ENCODE data around the gene CACNB1.

The CACNB1 gene

GRCh38 chr17:39213852-39214251 lies 16.4 kb upstream of the CACNB1 start (continued):
- TF ChIP-seq ZNF214 (tag by site-specific recombination; IDR thresholded peaks at IDR 0.05; ENCODE audit: borderline replicate concordance) (no peak), SETDB1 (IDR thresholded peaks at IDR 0.05; ENCODE audit: insufficient read length, low read length) (no peak), ZNF571 (tag by site-specific recombination; IDR thresholded peaks at IDR 0.05) (no peak), OVOL3 (tag by site-specific recombination; IDR thresholded peaks at IDR 0.05) (no peak), MZF1 (tag by site-specific recombination; IDR thresholded peaks at IDR 0.05; ENCODE audit: borderline replicate concordance) (no peak), ZNF701 (tag by site-specific recombination; IDR thresholded peaks at IDR 0.05) (no peak), ZNF121 (tag by site-specific recombination; IDR thresholded peaks at IDR 0.05) (0 out of 2 replicates have a peak, but pooled peaks have one; percentile 28), GLIS1 (tag by site-specific recombination; IDR thresholded peaks at IDR 0.05) (no peak), KLF9 (tag by site-specific recombination; IDR thresholded peaks at IDR 0.05; ENCODE audit: low read depth) (no peak), ZNF394 (tag by site-specific recombination; IDR thresholded peaks at IDR 0.05; ENCODE audit: borderline replicate concordance) (no peak), ZNF112 (tag by site-specific recombination; IDR thresholded peaks at IDR 0.05) (no peak), SP7 (tag by site-specific recombination; IDR thresholded peaks at IDR 0.05) (no peak)

GRCh38 chr17:39212841-39213480 lies 15.5 kb upstream of the CACNB1 start:
- H3K36me3 ChIP-seq (ENCODE audit: control insufficient read depth in 2 of 2, insufficient read depth in 1 of 2, low read length in 2 of 2): no peaks in the 10 kb centered on the region
- TF ChIP-seq ZNF580 (tag by site-specific recombination; IDR thresholded peaks at IDR 0.05): no peak
- no peak for TF ChIP-seq ZNF514 (tag by site-specific recombination; IDR thresholded peaks at IDR 0.05)
- no peak for TF ChIP-seq ZNF792 (tag by site-specific recombination; IDR thresholded peaks at IDR 0.05)
- TF ChIP-seq KLF17 (tag by site-specific recombination; IDR thresholded peaks at IDR 0.05): no peak
- no peak for TF ChIP-seq KLF16 (tag by site-specific recombination; IDR thresholded peaks at IDR 0.05)
- peak; percentile 52 for TF ChIP-seq ZFHX2 (tag by site-specific recombination; conservative IDR thresholded peaks at IDR 0.05)
- TF ChIP-seq WT1 (tag by site-specific recombination; IDR thresholded peaks at IDR 0.05): no peak
- no peak for TF ChIP-seq PRDM1 (tag by site-specific recombination; IDR thresholded peaks at IDR 0.05)
- TF ChIP-seq EGR2 (tag by site-specific recombination; IDR thresholded peaks at IDR 0.05; ENCODE audit: low read depth): peak; percentile 57
- no peak for TF ChIP-seq ZNF223 (tag by site-specific recombination; IDR thresholded peaks at IDR 0.05)
- TF ChIP-seq ZNF169 (tag by site-specific recombination; IDR thresholded peaks at IDR 0.05): no peak
- TF ChIP-seq ZNF266 (tag by site-specific recombination; IDR thresholded peaks at IDR 0.05; ENCODE audit: low read depth): no peak
- TF ChIP-seq ZNF133 (tag by site-specific recombination; IDR thresholded peaks at IDR 0.05): no peak
- peaks cover 16% of the 10 kb centered on the region for H3K4me1 ChIP-seq (ENCODE audit: control insufficient read depth, insufficient read depth, low read length)
- POLR2A ChIA-PET: interaction anchor here (0.9 to 2.4 kb wide), 2 partner anchors 13 kb away, joined by 5 to 6 read pairs; partner anchors contain the start of genes RPL19 and STAC2
- no peak overlapping the region for H3K27ac ChIP-seq (ENCODE audit: extremely low read depth, low read depth, low read length)
- no peaks in the 10 kb centered on the region for H3K9me3 ChIP-seq (ENCODE audit: control insufficient read depth, insufficient read depth, low read depth, low read length)
- no peak overlapping the region for H3K4me3 ChIP-seq (ENCODE audit: low read depth, low read length)
- CTCF ChIA-PET: interaction anchor here (0.6 to 18.9 kb wide), 2 partner anchors 10 to 27 kb away, joined by 3 to 733 read pairs; no protein-coding TSS in a partner anchor

All from HEK293 (cell line).